IPS-11a (cell line): ENCODE results near the gene GTF2A1.

Experiments
- H3K4me3 ChIP-seq: one replicate; pipeline ENCODE4 v1.5.1; 2013; ENCODE audit warnings: low read depth, low read length, control low read depth

The GTF2A1 gene

GRCh38 chr14:81179631-81180030, 41.1 kb downstream of the GTF2A1 start:
- no peak overlapping the region for H3K4me3 ChIP-seq

GRCh38 chr14:81178063-81178462, 42.7 kb downstream of the GTF2A1 start:
- H3K4me3 ChIP-seq = no peak overlapping the region

GRCh38 chr14:81177225-81177624, 43.5 kb downstream of the GTF2A1 start:
- no peak overlapping the region for H3K4me3 ChIP-seq

GRCh38 chr14:81176241-81176640, 44.5 kb downstream of the GTF2A1 start:
- H3K4me3 ChIP-seq = no peak overlapping the region

GRCh38 chr14:81172881-81173280, 47.9 kb downstream of the GTF2A1 start:
- no peak overlapping the region for H3K4me3 ChIP-seq

GRCh38 chr14:81172353-81172752, 48.4 kb downstream of the GTF2A1 start:
- no peak overlapping the region for H3K4me3 ChIP-seq

GRCh38 chr14:81170829-81171195, 49.9 kb downstream of the GTF2A1 start:
- no peak overlapping the region for H3K4me3 ChIP-seq

GRCh38 chr14:81170104-81170828, 50.5 kb downstream of the GTF2A1 start:
- peak overlapping the region; percentile 68 for H3K4me3 ChIP-seq

- H3K4me3 ChIP-seq = peak overlapping the region; percentile 68
Measured at GRCh38 chr14:81169711-81170103, 51.1 kb downstream of the GTF2A1 start.

GRCh38 chr14:81169267-81169666, 51.5 kb downstream of the GTF2A1 start:
- no peak overlapping the region for H3K4me3 ChIP-seq

GRCh38 chr14:81166121-81166520, 54.6 kb downstream of the GTF2A1 start:
- H3K4me3 ChIP-seq = no peak overlapping the region

- no peak overlapping the region for H3K4me3 ChIP-seq
Measured at GRCh38 chr14:81165188-81165587, 55.6 kb downstream of the GTF2A1 start.

GRCh38 chr14:81164167-81164774, 56.5 kb downstream of the GTF2A1 start:
- H3K4me3 ChIP-seq = no peak overlapping the region

- no peak overlapping the region for H3K4me3 ChIP-seq
Measured at GRCh38 chr14:81162941-81163340, 57.8 kb downstream of the GTF2A1 start.

- H3K4me3 ChIP-seq = no peak overlapping the region
Measured at GRCh38 chr14:81161749-81162148, 59.0 kb downstream of the GTF2A1 start.

GRCh38 chr14:81161088-81161487, 59.7 kb downstream of the GTF2A1 start:
- H3K4me3 ChIP-seq = no peak overlapping the region

GRCh38 chr14:81157431-81157830, 63.3 kb downstream of the GTF2A1 start:
- H3K4me3 ChIP-seq = no peak overlapping the region

GRCh38 chr14:81153187-81153586, 67.6 kb downstream of the GTF2A1 start:
- no peak overlapping the region for H3K4me3 ChIP-seq

GRCh38 chr14:81148635-81149034, 72.1 kb downstream of the GTF2A1 start:
- no peak overlapping the region for H3K4me3 ChIP-seq

GRCh38 chr14:81147140-81147897, 73.4 kb downstream of the GTF2A1 start:
- no peak overlapping the region for H3K4me3 ChIP-seq

- H3K4me3 ChIP-seq = no peak overlapping the region
Measured at GRCh38 chr14:81144824-81145603, 75.7 kb downstream of the GTF2A1 start.
